BJ (cell line): ENCODE data around the gene PFDN2. TPM values are rescaled to one million over a fixed set of nuclear protein-coding genes. Genes with fewer than 3 reads are reported as not detected.

ENCODE experiments used
- CTCF ChIA-PET: fragments of 350-600 bp; formaldehyde crosslinking; extraction: SDS; loops from one replicate; lab custom pipeline; 2021; ENCODE audit warnings: antibody characterized with exemption, inconsistent platforms; lab: Yijun Ruan, JAX
- POLR2A ChIA-PET: fragments of 300-600 bp; sonication (Branson Sonifier 250); formaldehyde crosslinking; extraction: SDS; loops from one replicate; lab custom pipeline; 2021; ENCODE audit warnings: antibody characterized with exemption; lab: Charles Lee
- DNase-seq: peaks from one replicate; pipeline ENCODE4 v3.0.0-alpha.2; 2011; ENCODE audit warnings: low read depth
- H3K27me3 ChIP-seq: 2 replicates; pipeline ENCODE4 v1.6.0; 2011; ENCODE audit warnings: low read length; ENCODE audit not compliant: control insufficient read depth, insufficient read depth
- H3K36me3 ChIP-seq: 2 replicates; pipeline ENCODE4 v1.5.1; 2011; ENCODE audit warnings: low read length; ENCODE audit not compliant: control insufficient read depth, insufficient read depth
- H3K4me3 ChIP-seq: 2 replicates; pipeline ENCODE4 v1.5.1; 2011; ENCODE audit warnings: low read depth, mild to moderate bottlenecking, control low read depth, low read length
- CTCF ChIP-seq: IDR thresholded peaks from 2 replicates; pipeline ENCODE4 v1.5.1; 2011; ENCODE audit warnings: low read depth, mild to moderate bottlenecking, control low read depth, inconsistent platforms, low read length, moderate library complexity; ENCODE audit not compliant: insufficient read depth
- polyA plus RNA-seq: library from polyadenylated mRNA; depleted of rRNA; stranded (reverse); fragments of >200 nt; gene quantifications from 2 replicates; pipeline ENCODE4 v1.2.3, GENCODE V29; 2011

PFDN2 gene
- polyA plus RNA-seq, 1 experiment = 32.9 TPM

- CTCF ChIA-PET = interaction anchor here (0.7 to 3.8 kb wide), 10 partner anchors 16 to 147 kb away, joined by 3 to 36 read pairs (median 4); partner anchors contain the start of gene KLHDC9
- POLR2A ChIA-PET = interaction anchor here (0.6 kb wide), 1 partner anchor 124 kb away, joined by 3 read pairs; no protein-coding TSS in a partner anchor
- Histone ChIP-seq H3K4me3 (no peak overlapping the region), H3K27me3 (no peaks in the 10 kb centered on the region), H3K36me3 (no peaks in the 10 kb centered on the region)
- no peak for TF ChIP-seq CTCF
- DNase-seq = no peak
Observed at GRCh38 chr1:161137881-161138280, 20.0 kb upstream of the PFDN2 start.

- no peak for DNase-seq
- H3K36me3 ChIP-seq = peaks cover 4% of the 10 kb centered on the region; the same call in 1 of the 2 replicates
- peak overlapping the region; percentile 97 for H3K4me3 ChIP-seq
- CTCF ChIA-PET = interaction anchor here (0.9 to 4.4 kb wide), 8 partner anchors 8 to 1334 kb away, joined by 3 to 25 read pairs (median 3); partner anchors contain the start of genes KLHDC9, PPOX and USF1
- no peaks in the 10 kb centered on the region for H3K27me3 ChIP-seq
- TF ChIP-seq CTCF = no peak
- POLR2A ChIA-PET = interaction anchor here (0.8 to 1.1 kb wide), 3 partner anchors 15 to 69 kb away, joined by 3 to 6 read pairs (median 4); partner anchors contain the start of genes NDUFS2, NIT1, PFDN2 and UFC1
Observed at GRCh38 chr1:161133220-161133740, 15.4 kb upstream of the PFDN2 start.

GRCh38 chr1:161132410-161133219 is 14.8 kb upstream of the PFDN2 start, which contains the start of gene DEDD:
Gene DEDD (minus strand): TSS chr1:161132667. CDS start chr1:161124462, 8,205 bp downstream.
- TF ChIP-seq CTCF = 0 out of 2 replicates have a peak, but pooled peaks have one; percentile 6
- Histone ChIP-seq H3K27me3 (no peaks in the 10 kb centered on the region), H3K4me3 (peak within 1 kb of the TSS; percentile 97), H3K36me3 (peaks cover 7% of the 10 kb centered on the region)
- peak; percentile 88 for DNase-seq
- ChIA-PET POLR2A (interaction anchor here (0.8 to 1.1 kb wide), 3 partner anchors 15 to 69 kb away, joined by 3 to 6 read pairs (median 4); partner anchors contain the start of genes NDUFS2, NIT1, PFDN2 and UFC1), CTCF (interaction anchor here (0.9 to 4.4 kb wide), 8 partner anchors 9 to 1334 kb away, joined by 3 to 25 read pairs (median 3); partner anchors contain the start of genes KLHDC9, PPOX and USF1)

GRCh38 chr1:161131523-161132409 is 13.9 kb upstream of the PFDN2 start:
- Histone ChIP-seq H3K4me3 (peak overlapping the region; percentile 97), H3K27me3 (no peaks in the 10 kb centered on the region), H3K36me3 (peaks cover 7% of the 10 kb centered on the region)
- POLR2A ChIA-PET = no interaction called here
- DNase-seq = no peak
- TF ChIP-seq CTCF = no peak
- CTCF ChIA-PET = interaction anchor here (0.9 to 4.4 kb wide), 5 partner anchors 9 to 86 kb away, joined by 3 to 25 read pairs (median 3); partner anchors contain the start of genes KLHDC9 and USF1
